ENCODE measurements around the gene MYOM1. TPM values are rescaled to one million over a fixed set of nuclear protein-coding genes. Genes with fewer than 3 reads are reported as not detected.

MYOM1 gene
- polyA plus RNA-seq, 1 experiment: 0.02 TPM

GRCh38 chr18:3138274-3138975 is 81.3 kb downstream of the MYOM1 start:
- Histone ChIP-seq H3K9me3 (ENCODE audit: control insufficient read depth, insufficient read depth, low read length) (no peaks in the 10 kb centered on the region; the same call in 1 of the 2 replicates), H3K27me3 (ENCODE audit: control insufficient read depth, insufficient read depth, low read length) (peaks cover 18% of the 10 kb centered on the region), H3K4me3 (ENCODE audit: low read depth, low read length) (no peak overlapping the region), H3K27ac (ENCODE audit: low read depth, low read length) (no peak overlapping the region)
- ChIA-PET POLR2A (no interaction called here), CTCF (interaction anchor here (1.6 to 3.0 kb wide), 2 partner anchors 10 to 14 kb away, joined by 10 to 16 read pairs; no protein-coding TSS in a partner anchor)
- no peak for TF ChIP-seq CTCF (IDR thresholded peaks at IDR 0.05; ENCODE audit: low read depth, low read length)
- DNase-seq (ENCODE audit: low read depth, low spot score): no peak

- ChIA-PET CTCF (interaction anchor here (2.0 kb wide), 1 partner anchor 7 kb away, joined by 9 read pairs; no protein-coding TSS in a partner anchor), POLR2A (no interaction called here)
- Histone ChIP-seq H3K27me3 (ENCODE audit: control insufficient read depth, insufficient read depth, low read length) (peaks cover 8% of the 10 kb centered on the region), H3K27ac (ENCODE audit: low read depth, low read length) (no peak overlapping the region), H3K9me3 (ENCODE audit: control insufficient read depth, insufficient read depth, low read length) (no peaks in the 10 kb centered on the region), H3K4me3 (ENCODE audit: low read depth, low read length) (no peak overlapping the region)
- TF ChIP-seq CTCF (IDR thresholded peaks at IDR 0.05; ENCODE audit: low read depth, low read length): no peak
- no peak for DNase-seq (ENCODE audit: low read depth, low spot score)
Measured at GRCh38 chr18:3135536-3135935, 84.2 kb downstream of the MYOM1 start.

GRCh38 chr18:3132700-3133099 is 87.1 kb downstream of the MYOM1 start:
- POLR2A ChIA-PET: no interaction called here
- no peak overlapping the region for H3K27ac ChIP-seq (ENCODE audit: low read depth, low read length)
- no peaks in the 10 kb centered on the region for H3K9me3 ChIP-seq (ENCODE audit: control insufficient read depth, insufficient read depth, low read length)
- no peak for DNase-seq (ENCODE audit: low read depth, low spot score)
- TF ChIP-seq CTCF (IDR thresholded peaks at IDR 0.05; ENCODE audit: low read depth, low read length): no peak
- H3K27me3 ChIP-seq (ENCODE audit: control insufficient read depth, insufficient read depth, low read length): peaks cover 5% of the 10 kb centered on the region
- H3K4me3 ChIP-seq (ENCODE audit: low read depth, low read length): no peak overlapping the region
- CTCF ChIA-PET: interaction anchor here (0.9 kb wide), 2 partner anchors 13 to 19 kb away, joined by 3 read pairs; no protein-coding TSS in a partner anchor

GRCh38 chr18:3130344-3130743 is 89.4 kb downstream of the MYOM1 start:
- CTCF ChIA-PET: interaction anchor here (0.6 to 5.0 kb wide), 12 partner anchors 15 to 197 kb away, joined by 3 to 62 read pairs (median 5); no protein-coding TSS in a partner anchor
- no peak for TF ChIP-seq CTCF (IDR thresholded peaks at IDR 0.05; ENCODE audit: low read depth, low read length)
- H3K4me3 ChIP-seq (ENCODE audit: low read depth, low read length): no peak overlapping the region
- POLR2A ChIA-PET: interaction anchor here (0.7 kb wide), 1 partner anchor 225 kb away, joined by 4 read pairs; no protein-coding TSS in a partner anchor
- peaks cover 5% of the 10 kb centered on the region for H3K27me3 ChIP-seq (ENCODE audit: control insufficient read depth, insufficient read depth, low read length)
- no peak overlapping the region for H3K27ac ChIP-seq (ENCODE audit: low read depth, low read length)
- no peaks in the 10 kb centered on the region for H3K9me3 ChIP-seq (ENCODE audit: control insufficient read depth, insufficient read depth, low read length)
- DNase-seq (ENCODE audit: low read depth, low spot score): no peak

Measured in AG04450 (cell line).